GM19193 (cell line): ENCODE measurements around the gene DERA.

Experiments
- POLR2A ChIP-seq: IDR thresholded peaks from 4 replicates; pipeline ENCODE4 v1.6.1; 2011; ENCODE audit not compliant: insufficient read depth, insufficient read length; ENCODE audit errors: extremely low read depth

DERA gene

DNA sequence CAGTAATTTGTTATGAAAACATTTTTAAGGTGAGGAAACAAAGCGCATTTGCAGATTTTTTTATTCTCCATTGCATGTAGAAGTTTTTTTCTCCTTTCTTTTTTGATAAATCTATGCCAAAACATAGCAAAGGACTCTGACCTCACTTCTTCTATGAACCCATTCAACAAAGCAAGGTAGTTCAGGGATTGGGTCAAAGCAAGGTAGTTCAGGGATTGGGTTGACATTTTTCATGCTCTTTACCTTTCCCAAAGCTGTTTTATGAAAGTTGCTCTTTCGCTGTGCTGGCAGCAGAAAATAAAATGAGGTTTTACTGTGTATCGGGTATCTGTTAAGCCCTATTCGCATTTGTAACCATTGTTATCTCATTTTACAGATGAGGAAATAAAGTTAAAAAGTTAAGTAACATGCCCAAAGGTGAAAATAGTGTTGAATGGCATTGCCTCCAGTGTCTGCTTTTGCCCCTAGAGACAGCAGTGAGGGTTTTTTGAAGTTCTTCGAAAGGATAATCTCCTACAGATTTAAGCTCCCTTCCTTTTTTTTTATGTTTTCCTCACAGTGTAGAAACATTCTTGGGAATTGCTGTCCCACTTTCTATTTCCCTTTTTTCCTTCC is 18.4 kb upstream of the DERA start:
- no peak for TF ChIP-seq POLR2A

DNA sequence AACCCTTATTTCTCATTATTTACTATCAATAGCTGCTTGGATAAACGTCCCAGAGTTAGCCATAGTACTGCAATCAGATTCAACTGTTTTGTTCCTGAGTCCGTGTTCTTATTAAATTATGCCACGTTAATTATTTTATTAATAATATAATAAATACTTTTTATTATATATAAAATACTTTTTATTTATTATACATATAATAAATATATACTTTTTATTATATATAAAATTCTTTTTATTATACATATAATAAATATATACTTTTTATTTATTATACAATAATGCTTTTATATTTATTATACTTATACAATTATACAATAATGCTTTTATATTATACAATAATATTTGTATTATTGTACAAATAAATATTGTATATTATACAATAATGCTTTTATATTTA is 17.9 kb upstream of the DERA start:
- no peak for TF ChIP-seq POLR2A

DNA sequence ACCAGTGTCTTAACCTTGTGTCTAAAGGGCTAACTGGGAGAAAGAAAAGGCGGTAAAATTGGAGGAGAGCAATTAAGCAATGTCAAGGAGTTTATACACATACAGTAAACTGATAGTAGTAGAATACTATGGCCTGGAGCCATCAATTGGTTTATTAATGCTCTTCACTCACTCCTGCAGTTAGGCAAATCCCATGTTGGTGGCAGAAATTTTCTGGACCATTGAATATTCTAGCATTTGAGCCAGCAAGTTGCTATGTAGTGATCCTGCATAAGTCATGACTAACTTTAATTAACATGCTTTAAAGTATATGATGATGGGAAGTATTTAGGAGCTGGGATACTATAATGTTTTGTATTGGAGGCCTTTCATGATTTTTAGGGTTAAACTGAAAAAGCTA is 14.3 kb upstream of the DERA start:
- no peak for TF ChIP-seq POLR2A

DNA sequence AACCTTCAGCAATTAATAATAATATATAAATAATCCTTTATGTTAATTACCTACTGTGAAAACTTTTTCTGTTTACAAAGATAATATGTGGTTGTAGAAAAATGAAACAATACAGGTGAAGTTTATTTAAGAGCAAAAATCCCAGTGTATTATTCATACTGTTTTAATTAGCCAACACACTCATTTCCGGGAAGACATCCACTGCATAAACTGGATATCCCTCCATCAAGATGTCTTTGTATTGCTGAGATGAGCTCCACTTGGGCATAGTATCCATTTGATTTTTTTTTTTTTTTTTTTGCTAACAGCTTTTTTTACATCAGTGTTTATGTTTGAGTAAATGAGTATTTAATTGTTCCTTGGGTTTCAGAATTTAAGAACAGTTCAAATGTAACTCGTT is 13.7 kb upstream of the DERA start:
- no peak for TF ChIP-seq POLR2A

DNA sequence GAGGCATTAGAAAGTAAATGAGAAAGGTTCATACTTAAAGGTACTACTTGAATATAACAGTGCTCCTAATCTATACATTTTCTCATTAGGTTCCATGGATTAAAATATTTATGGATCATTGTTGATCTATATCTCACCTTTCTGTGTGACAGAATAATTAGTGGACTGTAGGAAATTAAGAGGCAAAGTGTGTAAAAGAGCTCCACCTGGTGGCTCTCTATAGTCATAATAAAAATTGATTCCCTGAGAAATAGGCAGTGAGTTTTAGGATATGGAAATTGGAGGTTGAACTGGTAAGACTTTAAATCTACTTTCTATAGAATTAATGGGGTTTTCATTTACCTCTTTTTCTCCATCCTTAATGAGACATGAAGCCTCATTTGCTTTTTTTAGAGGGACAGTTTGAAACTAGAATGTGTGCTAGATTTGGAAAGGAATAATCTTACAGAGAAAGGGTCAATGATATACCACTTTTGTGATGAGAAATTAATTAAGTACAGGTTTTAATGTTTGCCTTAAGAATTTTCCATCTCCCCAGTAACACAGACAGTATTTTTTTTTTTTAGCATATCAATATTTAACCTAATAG is 11.8 kb upstream of the DERA start:
- TF ChIP-seq POLR2A = no peak

DNA sequence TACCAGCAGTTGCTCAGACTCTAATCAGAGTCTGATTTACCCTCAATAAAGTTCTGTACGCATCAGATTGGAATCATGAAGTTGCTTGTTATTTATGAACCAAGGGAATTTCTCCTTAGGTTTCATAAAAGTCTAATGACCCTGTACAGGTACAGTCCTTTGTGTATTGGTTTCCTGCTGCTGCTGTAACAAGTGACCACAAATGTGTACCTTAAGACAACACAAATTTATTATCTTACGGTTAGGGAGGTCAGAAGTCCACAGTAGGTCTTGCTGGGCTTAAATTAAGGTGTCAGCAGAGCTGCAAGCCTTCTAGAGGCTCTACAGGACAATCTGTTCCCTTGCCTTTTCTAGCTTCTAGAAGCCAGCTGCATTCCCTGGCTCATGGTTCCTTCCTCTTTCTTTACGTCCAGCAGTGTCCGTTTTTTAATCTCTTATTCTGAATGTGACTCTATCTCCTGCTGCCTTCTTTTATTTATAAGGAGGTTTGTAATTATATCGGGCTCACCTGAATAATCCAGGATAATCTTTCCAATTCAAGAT is 6.7 kb upstream of the DERA start:
- TF ChIP-seq POLR2A = no peak

DNA sequence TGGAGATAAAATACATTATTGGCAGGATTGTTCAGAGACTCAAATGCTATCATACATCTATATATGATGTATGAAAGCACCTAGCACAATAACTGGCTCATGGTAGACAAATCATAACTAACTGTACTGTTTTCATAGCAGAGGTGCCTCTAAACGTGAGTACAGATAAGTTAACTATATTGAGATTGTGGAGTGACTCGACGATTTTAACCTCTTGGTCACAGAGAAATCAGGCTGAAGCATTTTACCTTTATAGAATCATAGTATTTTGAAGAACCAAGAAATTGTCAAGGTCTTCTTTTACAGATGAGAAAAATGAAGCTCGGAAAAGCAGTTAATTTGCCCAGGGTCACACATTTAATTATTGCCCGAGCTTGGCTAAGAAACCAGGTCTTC is 666 bp upstream of the DERA start:
- no peak for TF ChIP-seq POLR2A

DNA sequence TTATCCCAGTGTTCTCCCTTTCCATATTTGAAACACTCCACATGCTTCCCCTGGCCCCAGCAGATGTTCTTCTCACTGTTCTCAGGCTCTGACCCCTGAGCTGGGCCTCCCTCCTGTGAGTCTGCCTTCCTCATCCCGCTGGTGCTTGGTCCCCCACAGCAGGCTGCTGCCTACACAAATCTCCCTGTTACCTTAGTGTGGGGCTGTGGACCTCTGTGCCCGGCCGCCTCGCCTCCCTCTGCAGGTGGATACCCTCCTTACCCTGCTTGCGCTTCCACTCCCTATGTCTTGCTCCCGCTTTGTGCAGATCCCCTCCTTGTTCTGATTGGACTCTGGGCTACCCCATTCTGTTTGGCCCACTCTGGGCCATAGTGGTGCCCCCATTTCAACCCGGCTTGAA is 6.9 kb downstream of the DERA start:
- no peak for TF ChIP-seq POLR2A

DNA sequence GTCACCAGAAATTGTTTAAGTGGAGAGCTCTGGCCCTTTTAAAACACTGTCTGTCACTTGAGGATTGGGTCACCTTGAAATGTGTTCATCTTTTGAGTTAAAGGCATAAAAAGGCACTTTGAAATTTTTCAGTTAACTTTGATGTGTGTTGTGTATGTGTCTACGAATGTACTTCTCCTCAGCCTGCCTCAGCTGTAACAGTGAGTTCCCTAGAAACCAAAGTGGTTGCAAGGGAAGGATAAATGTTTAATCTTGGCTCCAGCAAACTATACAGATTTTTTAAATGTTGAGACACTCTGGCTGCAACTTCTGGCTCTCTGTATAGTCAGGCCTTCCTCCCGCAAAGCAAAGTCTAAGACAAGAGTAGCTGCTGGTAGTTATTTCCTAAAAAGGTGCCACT is 8.3 kb downstream of the DERA start:
- no peak for TF ChIP-seq POLR2A

DNA sequence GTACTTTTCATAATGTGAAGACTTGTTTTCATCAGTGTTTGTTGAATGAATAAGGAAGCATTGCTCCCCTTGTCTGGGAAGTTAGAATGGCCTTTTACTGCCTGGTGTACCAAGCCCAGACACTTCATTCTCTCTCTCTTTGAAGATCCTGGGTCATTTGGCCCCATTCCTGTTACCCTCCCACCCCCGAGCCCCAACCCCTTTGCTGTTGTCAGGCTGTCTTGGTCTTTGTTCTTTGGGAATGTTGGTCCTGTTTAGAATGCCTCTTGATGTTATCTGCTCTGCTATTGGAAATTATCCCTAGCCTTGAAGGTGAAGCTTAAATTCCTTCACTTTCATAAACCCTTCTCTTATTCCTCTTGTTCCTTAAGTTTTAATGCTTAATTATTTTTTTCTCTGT is 13.8 kb downstream of the DERA start:
- no peak for TF ChIP-seq POLR2A

DNA sequence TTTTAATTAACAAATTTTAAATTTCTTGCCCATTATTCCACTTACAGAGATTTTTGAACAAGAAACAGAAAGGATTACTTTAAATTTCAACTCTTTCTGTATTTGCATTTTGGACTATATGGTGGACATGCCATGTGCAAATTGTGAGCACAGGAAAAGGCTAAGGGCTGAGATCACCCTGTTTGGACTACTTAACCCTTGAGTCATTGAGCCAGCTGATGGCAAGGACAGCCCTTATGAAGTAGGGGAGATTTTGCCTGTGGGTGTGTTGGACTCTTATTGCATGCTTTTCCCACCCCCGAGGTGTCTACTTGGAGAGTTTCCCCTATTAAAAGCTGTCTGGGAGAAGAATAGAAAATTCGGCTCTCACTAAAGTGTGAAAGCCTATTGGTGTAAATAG is 17.2 kb downstream of the DERA start:
- TF ChIP-seq POLR2A = no peak

DNA sequence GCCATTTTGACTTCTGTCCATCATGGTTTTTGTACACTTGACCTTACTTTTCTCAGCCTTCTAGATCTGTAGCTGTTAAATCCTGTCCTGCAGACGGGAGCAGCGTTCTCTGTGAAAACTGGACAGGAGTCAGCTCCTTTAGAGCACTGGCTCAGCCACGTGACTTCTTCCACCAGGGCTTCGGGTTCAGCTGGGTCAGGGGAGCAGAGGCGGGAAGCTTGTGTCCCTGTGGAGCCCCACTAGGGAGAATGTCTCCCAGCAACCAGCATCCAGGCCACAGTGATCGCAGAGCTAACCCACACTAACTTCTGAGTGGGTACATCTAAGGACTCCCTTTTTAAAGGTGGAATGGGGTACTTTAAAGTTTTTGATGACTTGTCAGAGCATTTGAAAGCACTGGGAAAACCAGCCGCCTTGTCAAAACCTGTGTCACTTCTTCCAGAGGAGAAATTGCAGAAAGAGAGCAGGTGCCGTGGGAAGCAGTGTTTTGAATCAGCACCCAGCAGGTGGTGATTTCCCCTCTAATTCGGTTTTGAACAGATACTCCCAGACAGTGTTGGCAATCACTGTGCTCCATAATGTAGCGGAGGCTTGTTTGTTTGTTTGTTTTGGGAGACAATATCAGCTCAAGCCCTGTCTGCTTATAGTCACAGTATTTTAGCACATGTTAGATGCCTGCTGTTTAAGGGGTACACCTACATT is 17.9 kb downstream of the DERA start:
- no peak for TF ChIP-seq POLR2A

DNA sequence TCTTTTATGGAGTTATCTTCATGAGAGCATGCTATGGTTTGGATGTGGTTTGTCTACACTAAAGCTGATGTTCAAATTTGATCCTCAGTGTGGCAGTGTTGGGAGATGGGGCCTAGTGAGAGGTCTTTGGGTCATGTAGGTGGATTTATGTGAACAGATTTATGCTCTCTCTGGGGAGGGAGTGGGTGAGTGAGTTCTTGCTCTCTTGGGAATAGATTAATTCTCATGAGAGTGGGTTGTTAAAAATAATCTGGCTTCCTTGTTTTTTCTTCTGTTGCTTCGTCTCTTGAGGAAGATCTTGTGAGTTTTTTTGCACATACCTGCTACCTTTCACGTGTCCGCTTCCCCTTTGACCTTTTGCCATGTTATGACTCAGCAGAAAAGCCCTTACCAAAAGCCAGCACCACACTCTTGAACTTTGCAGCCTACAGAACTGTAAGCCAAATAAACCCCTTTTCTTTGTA is 20.5 kb downstream of the DERA start:
- no peak for TF ChIP-seq POLR2A

DNA sequence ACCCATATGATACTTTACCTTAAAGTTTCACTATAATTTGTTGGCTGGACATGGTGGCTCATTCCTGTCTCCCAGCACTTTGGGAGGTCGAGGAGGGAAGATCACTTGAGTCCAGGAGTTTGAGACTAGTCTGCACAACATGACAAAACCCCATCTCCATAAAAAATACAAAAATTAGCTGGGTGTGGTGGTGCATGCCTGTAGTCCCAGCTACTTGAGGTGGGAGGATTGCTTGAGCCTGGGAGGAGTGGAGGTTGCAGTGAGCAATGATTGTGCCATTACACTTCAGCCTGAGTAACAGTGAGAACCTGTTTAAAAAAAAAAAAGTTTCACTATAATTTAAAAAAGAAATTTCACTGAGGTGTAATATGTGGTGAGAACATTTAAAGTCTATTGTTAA is 21.2 kb downstream of the DERA start:
- no peak for TF ChIP-seq POLR2A

DNA sequence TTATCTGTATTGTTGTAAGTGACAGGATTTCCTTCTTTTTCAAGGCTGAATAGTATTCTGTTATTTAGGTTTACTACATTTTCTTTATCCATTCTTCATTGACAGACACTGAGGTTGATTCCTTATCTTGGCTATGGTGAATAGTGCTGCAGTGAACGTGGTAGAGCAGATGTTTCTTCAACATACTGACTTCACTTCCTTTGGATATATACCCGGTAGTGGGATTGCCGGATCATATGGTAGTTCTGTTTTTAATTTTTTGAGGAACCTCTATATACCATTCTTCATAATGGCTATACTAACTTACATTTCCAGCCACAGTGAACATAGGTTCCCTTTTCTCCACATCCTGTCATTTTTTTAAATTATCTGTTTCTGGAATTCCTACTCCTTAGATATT is 21.8 kb downstream of the DERA start:
- TF ChIP-seq POLR2A = no peak

DNA sequence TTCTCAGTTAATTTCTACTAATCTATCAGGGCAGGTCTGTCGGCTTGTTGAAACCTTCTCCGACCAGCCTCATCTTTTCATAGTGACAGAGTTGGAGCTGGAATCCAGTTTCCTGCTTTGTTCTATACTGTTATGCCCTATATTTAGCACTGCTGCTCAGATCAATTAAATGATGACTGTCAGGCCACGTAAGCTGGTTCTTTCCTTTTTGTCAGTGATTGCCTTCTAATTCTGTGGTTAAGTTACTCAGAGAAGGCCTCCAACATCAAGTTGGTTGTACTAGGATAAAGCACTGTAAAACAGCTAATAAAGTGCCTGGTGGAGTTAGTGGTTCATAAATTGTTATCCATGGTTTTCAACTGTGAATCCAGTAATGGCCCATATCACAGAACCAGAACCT is 22.6 kb downstream of the DERA start:
- no peak for TF ChIP-seq POLR2A

DNA sequence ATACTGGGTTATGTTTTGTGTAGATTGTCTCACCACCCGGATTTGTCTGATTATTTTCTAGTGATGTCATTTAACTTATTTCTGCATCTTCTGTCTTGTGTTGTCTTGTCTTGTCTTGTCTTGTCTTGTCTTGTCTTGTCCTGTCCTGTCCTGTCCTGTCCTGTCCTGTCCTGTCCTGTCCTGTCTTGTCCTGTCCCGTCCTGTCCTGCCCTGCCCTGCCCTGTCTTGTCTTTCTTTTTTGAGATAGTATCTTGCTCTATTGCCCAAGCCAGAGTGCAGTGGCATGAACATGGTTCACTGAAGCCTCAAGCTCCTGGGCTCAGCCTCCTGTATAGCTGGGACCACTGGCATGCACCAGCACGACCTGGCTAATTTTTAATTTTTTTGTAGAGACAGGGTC is 25.6 kb downstream of the DERA start:
- TF ChIP-seq POLR2A = no peak

DNA sequence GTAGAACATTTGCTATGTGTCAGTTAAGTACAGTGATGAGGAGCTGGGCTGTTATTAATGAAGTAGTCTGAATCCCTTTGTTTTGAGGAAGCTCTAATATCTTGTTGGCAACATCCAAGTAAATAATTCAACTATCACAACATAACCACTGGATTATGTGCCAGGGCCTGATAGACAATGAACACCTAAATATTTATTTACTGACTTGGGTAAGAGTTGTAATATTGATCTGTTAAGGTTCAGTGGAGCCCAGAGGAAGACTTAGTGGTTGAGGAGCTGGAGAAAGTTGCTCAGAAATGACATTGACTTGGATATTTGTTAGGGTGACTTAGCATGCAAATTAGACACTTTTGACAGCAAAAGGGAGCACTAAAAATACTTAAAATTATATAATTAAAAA is 26.8 kb downstream of the DERA start:
- TF ChIP-seq POLR2A = no peak
